Astrocyte (in vitro differentiated cells and primary cell): ENCODE measurements around the gene SLC2A8.

Experiments
- CTCF ChIP-seq: IDR thresholded peaks from 2 replicates; pipeline ENCODE4 v1.5.1; 2011; ENCODE audit warnings: low read depth, mild to moderate bottlenecking, inconsistent platforms, low read length, moderate library complexity; ENCODE audit not compliant: insufficient read depth
- EZH2 ChIP-seq: IDR thresholded peaks from 2 replicates; pipeline ENCODE4 v1.6.1; 2012; ENCODE audit warnings: mild to moderate bottlenecking, low read length, inconsistent platforms; ENCODE audit not compliant: insufficient read depth

- TF ChIP-seq CTCF (peak; percentile 22), EZH2 (no peak)
These were observed 48.9 kb upstream of the SLC2A8 start for GRCh38 chr9:127347831-127348776.
